SU-DHL-6 (cell line): ENCODE results near the gene BEND7.

Experiments used
- CTCF ChIP-seq: fragments of 200-600 bp; sonication (generic); IDR thresholded peaks from one replicate; pipeline ENCODE4 v1.5.1; 2017; ENCODE audit warnings: antibody characterized with exemption, mild to moderate bottlenecking, low read length, moderate library complexity; ENCODE audit not compliant: insufficient read depth, poor library complexity, severe bottlenecking
- EZH2phosphoT487 ChIP-seq: fragments of 200-600 bp; sonication (generic), shearing (Covaris generic); conservative IDR thresholded peaks from 2 replicates; pipeline ENCODE4 v1.6.1; 2018; ENCODE audit warnings: mild to moderate bottlenecking, antibody characterized with exemption, low read length, moderate library complexity, mixed read lengths

- TF ChIP-seq EZH2phosphoT487, result no peak
- no peak for TF ChIP-seq CTCF
Observed at GRCh38 chr10:13414855-13415254, 114.0 kb downstream of the BEND7 start.
